K562 (cell line): Measurements from ENCODE around the gene CELA1. TPM values are rescaled to one million over a fixed set of nuclear protein-coding genes. Genes with fewer than 3 reads are reported as not detected.
A peak's percentile ranks its signal among the peaks of the same experiment; 100 is the strongest.

Source experiments
- ATF1 ChIP-seq, 2 experiments: fragments of 450-650 bp in 1 of 2; IDR thresholded peaks; 2 replicates each; pipeline ENCODE4 v1.6.1; 2016; ENCODE audit warnings: missing compliant biosample characterization in 1 of 2, missing genetic modification characterization in 1 of 2
- CBFA2T3 ChIP-seq: fragments of 450-650 bp; IDR thresholded peaks from 2 replicates; pipeline ENCODE4 v1.6.1; 2017
- CREM ChIP-seq: IDR thresholded peaks from 2 replicates; pipeline ENCODE4 v1.6.1; 2014; ENCODE audit warnings: antibody characterized with exemption, low read depth
- CXXC5 ChIP-seq: fragments of 250-450 bp; sonication (Bioruptor Pico); IDR thresholded peaks from 2 replicates; pipeline ENCODE4 v1.8.0; 2022; ENCODE audit warnings: inconsistent platforms, mild to moderate bottlenecking, moderate library complexity
- ERF ChIP-seq: fragments of 450-650 bp; formaldehyde crosslinking; IDR thresholded peaks from 2 replicates; pipeline ENCODE4 v1.4.0; 2020; ENCODE audit warnings: mild to moderate bottlenecking, mixed read lengths
- FOSL1 ChIP-seq: fragments of 200-800 bp; sonication (Bioruptor generic); conservative IDR thresholded peaks from 2 replicates; pipeline ENCODE4 v1.6.1; 2016; ENCODE audit warnings: missing genetic modification characterization, missing compliant biosample characterization
- HDGF ChIP-seq: fragments of 450-650 bp; IDR thresholded peaks from 2 replicates; pipeline ENCODE4 v1.6.1; 2016
- MAZ ChIP-seq, 2 experiments: fragments of 450-650 bp in 1 of 2; sonication (generic) in 1 of 2; formaldehyde crosslinking; IDR thresholded peaks in 1 of 2; conservative IDR thresholded peaks in 1 of 2; 2 replicates each; pipeline versions ENCODE4 v1.4.0 to v1.5.0; 2020; ENCODE audit warnings: mild to moderate bottlenecking in 1 of 2, missing genetic modification reagents in 1 of 2
- NCOA4 ChIP-seq: fragments of 450-650 bp; IDR thresholded peaks from 2 replicates; pipeline ENCODE4 v1.6.1; 2018; ENCODE audit warnings: mild to moderate bottlenecking; ENCODE audit not compliant: partially characterized antibody
- RAD21 ChIP-seq, 2 experiments: fragments of 250-450 bp in 1 of 2; fragments of 450-650 bp in 1 of 2; sonication (Bioruptor Pico) in 1 of 2; formaldehyde crosslinking in 1 of 2; IDR thresholded peaks in 1 of 2; conservative IDR thresholded peaks in 1 of 2; 2 replicates each; pipeline versions ENCODE4 v1.4.0 to v1.8.0; 2020 to 2022; ENCODE audit warnings: mild to moderate bottlenecking in 2 of 2, moderate library complexity in 1 of 2
- SAFB ChIP-seq: fragments of 200-400 bp; formaldehyde crosslinking; IDR thresholded peaks from 2 replicates; pipeline ENCODE4 v1.6.1; 2017; ENCODE audit warnings: low read depth, low read length, borderline replicate concordance
- SMAD4 ChIP-seq: fragments of 250-450 bp; sonication (Bioruptor Pico); conservative IDR thresholded peaks from 2 replicates; pipeline ENCODE4 v1.8.0; 2021; ENCODE audit warnings: inconsistent platforms, mild to moderate bottlenecking, moderate library complexity
- TBP ChIP-seq: optimal IDR thresholded peaks from 2 replicates; pipeline ENCODE3; 2011; ENCODE audit warnings: low read depth, low read length, improper control_type of control experiment
- XRCC3 ChIP-seq: fragments of 450-650 bp; IDR thresholded peaks from 2 replicates; pipeline ENCODE4 v1.6.1; 2017; ENCODE audit warnings: mild to moderate bottlenecking, moderate library complexity
- ZFP36 ChIP-seq: fragments of 150-350 bp; IDR thresholded peaks from 2 replicates; pipeline ENCODE4 v1.6.1; 2018; ENCODE audit warnings: low read length, low read depth; ENCODE audit not compliant: partially characterized antibody
- ZNF24 ChIP-seq: fragments of 450-650 bp; IDR thresholded peaks from 2 replicates; pipeline ENCODE4 v1.6.1; 2016
- polyA plus RNA-seq, 8 experiments: library from polyadenylated mRNA; depleted of rRNA in 4 of 8; stranded (reverse) in 5 of 8; unstranded in 3 of 8; fragments of >200 nt; fragmentation: Nextera tagmentation in 2 of 8; fragmentation: Illumina TruSeq in 1 of 8; extraction: Ambion mirVana in 2 of 8; extraction: Trizol in 1 of 8; gene quantifications; 2 replicates each; pipeline versions ENCODE4 v1.2.1 to v1.2.3, GENCODE V29; 2011 to 2014; ENCODE audit warnings: inconsistent platforms in 1 of 8, missing spikeins in 1 of 8
- total RNA-seq, 7 experiments: library from RNA; depleted of rRNA in 6 of 7; stranded (reverse); fragments of >200 nt in 6 of 7; fragmentation: Illumina TruSeq in 2 of 7; extraction: Trizol in 2 of 7; gene quantifications; 2 replicates each; pipeline versions ENCODE4 v1.2.1 to v1.2.3, GENCODE V29; 2011 to 2021; ENCODE audit warnings: low replicate concordance in 1 of 7
- TF ChIP-seq, protein P1 (sequence below), 3 experiments: IDR thresholded peaks in 2 of 3; conservative IDR thresholded peaks in 1 of 3; 2 replicates each; pipeline ENCODE4 v1.5.1; 2011 to 2012; ENCODE audit warnings: low read length in 3 of 3, mild to moderate bottlenecking in 3 of 3, control low read depth in 2 of 3, improper control_type of control experiment in 1 of 3, inconsistent platforms in 1 of 3, low read depth in 1 of 3, mixed read lengths in 1 of 3, moderate library complexity in 1 of 3; ENCODE audit not compliant: insufficient read depth in 2 of 3
- TF ChIP-seq, protein P2 (sequence below): fragments of 450-650 bp; IDR thresholded peaks from one replicate; pipeline ENCODE4 v1.6.1; 2018; ENCODE audit warnings: mild to moderate bottlenecking, moderate library complexity; ENCODE audit not compliant: partially characterized antibody
- TF ChIP-seq, protein P3 (sequence below): sonication (generic); formaldehyde crosslinking; IDR thresholded peaks from 2 replicates; pipeline ENCODE4 v1.8.1; 2023; ENCODE audit warnings: mild to moderate bottlenecking, missing genetic modification reagents
- TF ChIP-seq, protein P4 (sequence below), 2 experiments: fragments of 250-450 bp in 1 of 2; fragments of 450-650 bp in 1 of 2; sonication (Bioruptor Pico) in 1 of 2; IDR thresholded peaks; 2 replicates each; pipeline versions ENCODE4 v1.6.1 to v1.8.0; 2016 to 2021; ENCODE audit warnings: mild to moderate bottlenecking in 2 of 2, moderate library complexity in 2 of 2, missing compliant biosample characterization in 1 of 2, missing genetic modification characterization in 1 of 2
- TF ChIP-seq, protein P5 (sequence below): fragments of 250-450 bp; sonication (Bioruptor Pico); IDR thresholded peaks from 2 replicates; pipeline ENCODE4 v1.8.0; 2021; ENCODE audit warnings: moderate library complexity, mild to moderate bottlenecking, inconsistent platforms

The CELA1 gene
- total and polyA plus RNA-seq, 9 of the 15 experiments (the other 6 are each of a cell fraction or from before 2014, with no cell fraction given) = 0.06 to 0.27 (median 0.22) TPM; not detected in 6

- TF ChIP-seq, protein P1, sequence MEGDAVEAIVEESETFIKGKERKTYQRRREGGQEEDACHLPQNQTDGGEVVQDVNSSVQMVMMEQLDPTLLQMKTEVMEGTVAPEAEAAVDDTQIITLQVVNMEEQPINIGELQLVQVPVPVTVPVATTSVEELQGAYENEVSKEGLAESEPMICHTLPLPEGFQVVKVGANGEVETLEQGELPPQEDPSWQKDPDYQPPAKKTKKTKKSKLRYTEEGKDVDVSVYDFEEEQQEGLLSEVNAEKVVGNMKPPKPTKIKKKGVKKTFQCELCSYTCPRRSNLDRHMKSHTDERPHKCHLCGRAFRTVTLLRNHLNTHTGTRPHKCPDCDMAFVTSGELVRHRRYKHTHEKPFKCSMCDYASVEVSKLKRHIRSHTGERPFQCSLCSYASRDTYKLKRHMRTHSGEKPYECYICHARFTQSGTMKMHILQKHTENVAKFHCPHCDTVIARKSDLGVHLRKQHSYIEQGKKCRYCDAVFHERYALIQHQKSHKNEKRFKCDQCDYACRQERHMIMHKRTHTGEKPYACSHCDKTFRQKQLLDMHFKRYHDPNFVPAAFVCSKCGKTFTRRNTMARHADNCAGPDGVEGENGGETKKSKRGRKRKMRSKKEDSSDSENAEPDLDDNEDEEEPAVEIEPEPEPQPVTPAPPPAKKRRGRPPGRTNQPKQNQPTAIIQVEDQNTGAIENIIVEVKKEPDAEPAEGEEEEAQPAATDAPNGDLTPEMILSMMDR (IDR thresholded peaks at IDR 0.05 in 2 of 3, conservative IDR thresholded peaks at IDR 0.05 in 1 of 3; ENCODE audit: insufficient read depth in 2 of 3, low read depth in 1 of 3, low read length in 3 of 3) = peak; percentile 83 to 99 (median 98)
- TF ChIP-seq RAD21 (CRISPR knock-in tag; conservative IDR thresholded peaks at IDR 0.05 in 1 of 2, IDR thresholded peaks at IDR 0.05 in 1 of 2) (peak; percentile 98), FOSL1 (0 out of 2 replicates have a peak, but pooled peaks have one; percentile 21), SAFB (no peak), ZFP36 (peak; percentile 10), CREM (peak; percentile 27; the same call in 1 of the 2 replicates), MAZ (CRISPR knock-in tag; conservative IDR thresholded peaks at IDR 0.05 in 1 of 2, IDR thresholded peaks at IDR 0.05 in 1 of 2) (peak; percentile 50 to 57; a peak in 3 of 4 replicates), ERF (CRISPR knock-in tag) (0 out of 2 replicates have a peak, but pooled peaks have one; percentile 44), CXXC5 (CRISPR knock-in tag) (peak; percentile 23; the same call in 1 of the 2 replicates), CBFA2T3 (no peak), ZNF24 (0 out of 2 replicates have a peak, but pooled peaks have one; percentile 40), HDGF (peak; percentile 78; the same call in 1 of the 2 replicates), TBP (peak; percentile 26), SMAD4 (CRISPR knock-in tag) (peak; percentile 40; the same call in 1 of the 2 replicates), ATF1 (CRISPR knock-in tag; IDR thresholded peaks at IDR 0.05) (no peak), ATF1 (tag; IDR thresholded peaks at IDR 0.05) (peak; percentile 54), NCOA4 (no peak), XRCC3 (no peak)
- TF ChIP-seq, protein P2, sequence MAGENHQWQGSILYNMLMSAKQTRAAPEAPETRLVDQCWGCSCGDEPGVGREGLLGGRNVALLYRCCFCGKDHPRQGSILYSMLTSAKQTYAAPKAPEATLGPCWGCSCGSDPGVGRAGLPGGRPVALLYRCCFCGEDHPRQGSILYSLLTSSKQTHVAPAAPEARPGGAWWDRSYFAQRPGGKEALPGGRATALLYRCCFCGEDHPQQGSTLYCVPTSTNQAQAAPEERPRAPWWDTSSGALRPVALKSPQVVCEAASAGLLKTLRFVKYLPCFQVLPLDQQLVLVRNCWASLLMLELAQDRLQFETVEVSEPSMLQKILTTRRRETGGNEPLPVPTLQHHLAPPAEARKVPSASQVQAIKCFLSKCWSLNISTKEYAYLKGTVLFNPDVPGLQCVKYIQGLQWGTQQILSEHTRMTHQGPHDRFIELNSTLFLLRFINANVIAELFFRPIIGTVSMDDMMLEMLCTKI = no peak
- TF ChIP-seq, protein P3, sequence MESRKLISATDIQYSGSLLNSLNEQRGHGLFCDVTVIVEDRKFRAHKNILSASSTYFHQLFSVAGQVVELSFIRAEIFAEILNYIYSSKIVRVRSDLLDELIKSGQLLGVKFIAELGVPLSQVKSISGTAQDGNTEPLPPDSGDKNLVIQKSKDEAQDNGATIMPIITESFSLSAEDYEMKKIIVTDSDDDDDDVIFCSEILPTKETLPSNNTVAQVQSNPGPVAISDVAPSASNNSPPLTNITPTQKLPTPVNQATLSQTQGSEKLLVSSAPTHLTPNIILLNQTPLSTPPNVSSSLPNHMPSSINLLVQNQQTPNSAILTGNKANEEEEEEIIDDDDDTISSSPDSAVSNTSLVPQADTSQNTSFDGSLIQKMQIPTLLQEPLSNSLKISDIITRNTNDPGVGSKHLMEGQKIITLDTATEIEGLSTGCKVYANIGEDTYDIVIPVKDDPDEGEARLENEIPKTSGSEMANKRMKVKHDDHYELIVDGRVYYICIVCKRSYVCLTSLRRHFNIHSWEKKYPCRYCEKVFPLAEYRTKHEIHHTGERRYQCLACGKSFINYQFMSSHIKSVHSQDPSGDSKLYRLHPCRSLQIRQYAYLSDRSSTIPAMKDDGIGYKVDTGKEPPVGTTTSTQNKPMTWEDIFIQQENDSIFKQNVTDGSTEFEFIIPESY (CRISPR knock-in tag) = peak; percentile 89
- TF ChIP-seq, protein P4, sequence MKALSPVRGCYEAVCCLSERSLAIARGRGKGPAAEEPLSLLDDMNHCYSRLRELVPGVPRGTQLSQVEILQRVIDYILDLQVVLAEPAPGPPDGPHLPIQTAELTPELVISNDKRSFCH (CRISPR knock-in tag; IDR thresholded peaks at IDR 0.05) = no peak
- TF ChIP-seq, protein P4 (tag; IDR thresholded peaks at IDR 0.05) = peak; percentile 38; the same call in 1 of the 2 replicates
- TF ChIP-seq, protein P5, sequence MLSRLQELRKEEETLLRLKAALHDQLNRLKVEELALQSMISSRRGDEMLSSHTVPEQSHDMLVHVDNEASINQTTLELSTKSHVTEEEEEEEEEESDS (CRISPR knock-in tag) = no peak
Observed at GRCh38 chr12:51341251-51342007, 5.0 kb downstream of the CELA1 start (continued).
